Liver (tissue), 9 donors: ENCODE data around the gene FKBP15. TPM values are rescaled to one million over a fixed set of nuclear protein-coding genes. Genes with fewer than 3 reads are reported as not detected.

Experiments
- DNase-seq: peaks from one replicate; pipeline ENCODE4 v3.0.0-alpha.2; 2017; ENCODE audit warnings: low spot score
- H3K27ac ChIP-seq, 2 donors: one replicate each; pipeline ENCODE4 v1.7.0; 2013; ENCODE audit warnings: inconsistent platforms in 2 of 2, low read length in 2 of 2, control low read depth in 1 of 2, low read depth in 1 of 2, mild to moderate bottlenecking in 1 of 2
- H3K27me3 ChIP-seq, 4 donors: one replicate each; pipeline versions ENCODE4 v1.6.1 to v1.7.0; 2013; ENCODE audit warnings: low read length in 3 of 4, inconsistent platforms in 1 of 4, mild to moderate bottlenecking in 1 of 4, moderate library complexity in 1 of 4; ENCODE audit not compliant: control insufficient read depth in 4 of 4, insufficient read depth in 4 of 4
- H3K36me3 ChIP-seq, 4 donors: one replicate each; pipeline versions ENCODE4 v1.6.1 to v1.7.0; 2013; ENCODE audit warnings: low read length in 3 of 4, mild to moderate bottlenecking in 3 of 4, low read depth in 1 of 4, moderate library complexity in 1 of 4; ENCODE audit not compliant: control insufficient read depth in 4 of 4, insufficient read depth in 3 of 4
- H3K4me1 ChIP-seq, 4 donors: one replicate each; pipeline versions ENCODE4 v1.6.1 to v1.7.0; 2013; ENCODE audit warnings: low read length in 3 of 4, mild to moderate bottlenecking in 3 of 4, moderate library complexity in 1 of 4; ENCODE audit not compliant: control insufficient read depth in 4 of 4, insufficient read depth in 4 of 4
- H3K4me3 ChIP-seq, 3 donors: one replicate each; pipeline versions ENCODE4 v1.6.1 to v1.7.0; 2013; ENCODE audit warnings: low read length in 3 of 3, control low read depth in 1 of 3, low read depth in 1 of 3, mild to moderate bottlenecking in 1 of 3
- H3K9ac ChIP-seq, 2 donors: one replicate each; pipeline ENCODE4 v1.7.0; 2013; ENCODE audit warnings: low read length in 2 of 2, mild to moderate bottlenecking in 2 of 2, moderate library complexity in 2 of 2, control low read depth in 1 of 2, low read depth in 1 of 2
- H3K9me3 ChIP-seq, 4 donors: one replicate each; pipeline versions ENCODE4 v1.6.1 to v1.7.0; 2013; ENCODE audit warnings: low read length in 3 of 4; ENCODE audit not compliant: control insufficient read depth in 4 of 4
- CTCF ChIP-seq: fragments of 150-350 bp; IDR thresholded peaks from 2 replicates; pipeline ENCODE4 v1.5.1; 2017; ENCODE audit warnings: improper control_type of control experiment, low read depth, low read length; ENCODE audit not compliant: missing input control
- FOXA1 ChIP-seq: IDR thresholded peaks from 2 replicates; pipeline ENCODE4 v1.6.1; 2016; ENCODE audit warnings: antibody characterized with exemption
- GABPA ChIP-seq, 2 donors: IDR thresholded peaks in 1 of 2; conservative IDR thresholded peaks in 1 of 2; 2 replicates each; pipeline ENCODE4 v1.6.1; 2016; ENCODE audit warnings: antibody characterized with exemption in 2 of 2, mild to moderate bottlenecking in 1 of 2, moderate library complexity in 1 of 2
- HNF4A ChIP-seq, 2 donors: conservative IDR thresholded peaks; 2 replicates each; pipeline ENCODE4 v1.6.1; 2016; ENCODE audit warnings: antibody characterized with exemption in 2 of 2, mild to moderate bottlenecking in 2 of 2
- JUND ChIP-seq, 2 donors: IDR thresholded peaks; 2 replicates each; pipeline ENCODE4 v1.6.1; 2016; ENCODE audit warnings: antibody characterized with exemption in 2 of 2
- MAX ChIP-seq: IDR thresholded peaks from 2 replicates; pipeline ENCODE4 v1.6.1; 2016; ENCODE audit warnings: antibody characterized with exemption
- RAD21 ChIP-seq, 2 donors: IDR thresholded peaks; 2 replicates each; pipeline ENCODE4 v1.6.1; 2016; ENCODE audit warnings: antibody characterized with exemption in 2 of 2, mild to moderate bottlenecking in 2 of 2
- REST ChIP-seq: IDR thresholded peaks from 2 replicates; pipeline ENCODE4 v1.6.1; 2016; ENCODE audit warnings: antibody characterized with exemption, mild to moderate bottlenecking
- SP1 ChIP-seq: IDR thresholded peaks from 2 replicates; pipeline ENCODE4 v1.6.1; 2018; ENCODE audit warnings: antibody characterized with exemption, mild to moderate bottlenecking
- TAF1 ChIP-seq: conservative IDR thresholded peaks from 2 replicates; pipeline ENCODE4 v1.6.1; 2016; ENCODE audit warnings: antibody characterized with exemption, mild to moderate bottlenecking
- ZBTB33 ChIP-seq: IDR thresholded peaks from 2 replicates; pipeline ENCODE4 v1.6.1; 2016; ENCODE audit warnings: antibody characterized with exemption
- WGBS: extraction: QIAGEN DNeasy Blood & Tissue Kit; methylation state at CpG from one replicate; pipeline ENCODE4 v1.1.7; 2013; 5-methylcytosine and 5-hydroxymethylcytosine counted together
- polyA plus RNA-seq, 2 donors: library from polyadenylated mRNA; stranded (reverse) in 1 of 2; unstranded in 1 of 2; fragments of 200-250 nt in 1 of 2; fragments of >200 nt in 1 of 2; fragmentation: Nextera tagmentation in 1 of 2; extraction: Ambion mirVana in 1 of 2; gene quantifications; one replicate each; pipeline versions ENCODE4 v1.2.1 to v1.2.3, GENCODE V29; 2013 to 2015
- total RNA-seq, 2 donors: library from RNA; depleted of rRNA; stranded (reverse); fragments of >200 nt; gene quantifications; one replicate each; pipeline ENCODE4 v1.2.3, GENCODE V29; 2014
- donor health status: healthy.
- donor health status: healthy.
- donor health status: healthy.
- donor health status: healthy.
- donor health status: healthy.

Gene FKBP15
- total and polyA plus RNA-seq, 4 donors: 6.2 to 18.2 (median 12.9) TPM

GRCh38 chr9:113164536-113165300 lies 56.4 kb downstream of the FKBP15 start:
- peaks cover 2 to 19% (median 10%) of the 10 kb centered on the region in 4 donors for H3K4me1 ChIP-seq
- no peak overlapping the region for H3K9ac ChIP-seq
- 76% methylated on average over 4 of the region's 4 CpGs for WGBS
- H3K27ac ChIP-seq: no peak overlapping the region
- H3K36me3 ChIP-seq: peaks cover 13 to 74% (median 68%) of the 10 kb centered on the region in 4 donors
- no peak overlapping the region for H3K4me3 ChIP-seq
- DNase-seq: no peak
- TF ChIP-seq GABPA (IDR thresholded peaks at IDR 0.05 in 1 of 2, conservative IDR thresholded peaks at IDR 0.05 in 1 of 2) (no peak), HNF4A (conservative IDR thresholded peaks at IDR 0.05) (no peak), TAF1 (no peak), ZBTB33 (no peak), SP1 (no peak), RAD21 (IDR thresholded peaks at IDR 0.05) (no peak), JUND (IDR thresholded peaks at IDR 0.05) (no peak), FOXA1 (no peak)
- H3K27me3 ChIP-seq: no peaks in the 10 kb centered on the region
- H3K9me3 ChIP-seq: no peaks in the 10 kb centered on the region

- Histone ChIP-seq H3K27me3 (no peaks in the 10 kb centered on the region), H3K36me3 (peaks cover 3 to 62% (median 54%) of the 10 kb centered on the region in 4 donors), H3K9me3 (no peaks in the 10 kb centered on the region), H3K4me3 (no peak overlapping the region), H3K27ac (no peak overlapping the region), H3K9ac (no peak overlapping the region), H3K4me1 (peaks cover 2 to 20% (median 14%) of the 10 kb centered on the region in 4 donors)
- no peak for TF ChIP-seq MAX
- TF ChIP-seq CTCF: no peak
- TF ChIP-seq REST: no peak
- TF ChIP-seq JUND (IDR thresholded peaks at IDR 0.05): no peak
- no peak for DNase-seq
- WGBS: 78% methylated on average over 3 of the region's 3 CpGs
Measured at GRCh38 chr9:113163001-113163400, 58.1 kb downstream of the FKBP15 start.
